ENCODE measurements around the gene RNF43. TPM values are rescaled to one million over a fixed set of nuclear protein-coding genes. Genes with fewer than 3 reads are reported as not detected.
A peak's percentile ranks its signal among the peaks of the same experiment; 100 is the strongest.

RNF43 gene
- total and polyA plus RNA-seq, 2 of the 13 experiments (the other 11 are each of a cell fraction or from before 2014, with no cell fraction given) = 31.0 to 53.4 TPM

GRCh38 chr17:58377661-58378060 is 39.7 kb downstream of the RNF43 start:
- no peak for TF ChIP-seq ZNF773 (CRISPR knock-in tag; IDR thresholded peaks at IDR 0.05; ENCODE audit: borderline replicate concordance)
- no peak for TF ChIP-seq ASH2L (IDR thresholded peaks at IDR 0.05; ENCODE audit: insufficient read length, low read depth, low read length)
- Histone ChIP-seq H3K79me2 (ENCODE audit: insufficient read depth, low read length) (peaks cover 96% of the 10 kb centered on the region), H3K27ac (ENCODE audit: extremely low read length, insufficient read depth, low read length) (peak overlapping the region; percentile 25), H3K4me1 (ENCODE audit: insufficient read depth, low read length) (peaks cover 97% of the 10 kb centered on the region), H2AFZ (ENCODE audit: low read length) (no peak overlapping the region), H3K4me3 (replicated peaks in 1 of 3; ENCODE audit: insufficient read depth in 1 of 3, low read depth in 2 of 3, low read length in 3 of 3) (no peak overlapping the region), H3K27me3 (ENCODE audit: control insufficient read depth in 1 of 2, insufficient read depth in 2 of 2, low read length in 2 of 2) (no peaks in the 10 kb centered on the region), H3K9me3 (ENCODE audit: low read length) (no peaks in the 10 kb centered on the region), H4K20me1 (ENCODE audit: insufficient read depth, low read length) (no peaks in the 10 kb centered on the region), H3K9ac (ENCODE audit: insufficient read depth, low read depth, low read length) (no peak overlapping the region), H3K36me3 (replicated peaks in 1 of 2; ENCODE audit: control insufficient read depth in 1 of 2, insufficient read depth in 2 of 2, low read length in 2 of 2) (peaks cover 16 to 32% of the 10 kb centered on the region in 2 experiments), H3K4me2 (ENCODE audit: low read depth, low read length) (no peak overlapping the region)
- intact Hi-C loops (cut with micrococcal nuclease; ENCODE audit: unreplicated experiment) = no loop called here
- in situ Hi-C loops (cut with HindIII; ENCODE audit: extremely low pct_ligation_motif_present, low pct_unique_long_range_greater_than_20kb) = no loop called here
- ATAC-seq = no peak
- no peak for DNase-seq (ENCODE audit: low spot score)
- FAIRE-seq = no peak
- ChIA-PET CTCF (ENCODE audit: low intra/inter-chr PET ratio, low total read pairs) (no interaction called here), POLR2A (interaction anchor here (0.9 to 9.7 kb wide), 5 partner anchors 10 to 38 kb away, joined by 3 to 458 read pairs (median 10); partner anchors contain the start of genes RNF43 and SUPT4H1)
- BruUV-seq (replicated peaks) = no TSS peak
- WGBS (ENCODE audit: low lambda C conversion rate) = 86% methylated on average over 5 of the region's 5 CpGs

DNA sequence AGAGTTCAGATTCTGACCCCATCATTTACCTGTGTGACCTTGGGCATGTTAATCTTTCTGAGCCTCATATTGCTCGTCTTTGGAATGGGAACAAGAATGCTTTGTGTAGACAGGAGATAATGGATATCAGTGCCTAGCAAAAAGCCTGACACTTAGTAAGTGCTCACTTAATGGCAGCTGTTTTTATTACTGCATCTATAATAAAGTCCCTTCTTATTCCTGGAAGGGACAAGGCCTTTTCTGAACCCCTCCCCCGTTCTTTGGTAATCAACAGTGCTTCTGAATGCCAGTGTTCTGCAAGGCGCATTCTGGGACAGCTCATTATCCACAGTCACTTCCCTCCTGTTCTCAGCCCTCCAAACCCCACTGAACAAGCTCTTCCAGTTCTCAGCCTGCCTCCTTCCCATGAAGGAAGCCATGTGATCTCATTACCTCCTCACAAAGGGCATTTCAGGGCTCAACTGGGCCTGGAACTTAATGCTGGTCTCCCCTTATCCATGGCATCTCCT is 40.2 kb downstream of the RNF43 start:
- H3K4me2 ChIP-seq (ENCODE audit: low read depth, low read length) = no peak overlapping the region
- WGBS (ENCODE audit: low lambda C conversion rate) = 86% methylated on average over 3 of the region's 3 CpGs
- no peaks in the 10 kb centered on the region for H3K9me3 ChIP-seq (ENCODE audit: low read length)
- H3K4me3 ChIP-seq (replicated peaks in 1 of 3; ENCODE audit: insufficient read depth in 1 of 3, low read depth in 2 of 3, low read length in 3 of 3) = no peak overlapping the region
- H3K36me3 ChIP-seq (replicated peaks in 1 of 2; ENCODE audit: control insufficient read depth in 1 of 2, insufficient read depth in 2 of 2, low read length in 2 of 2) = peaks cover 20 to 38% of the 10 kb centered on the region in 2 experiments
- intact Hi-C loops (cut with micrococcal nuclease; ENCODE audit: unreplicated experiment) = no loop called here
- POLR2A ChIA-PET = interaction anchor here (0.9 to 9.7 kb wide), 6 partner anchors 9 to 38 kb away, joined by 3 to 458 read pairs (median 8); partner anchors contain the start of genes RNF43 and SUPT4H1
- DNase-seq (ENCODE audit: low spot score) (no peak), FAIRE-seq (no peak), ATAC-seq (no peak)
- no peak overlapping the region for H3K9ac ChIP-seq (ENCODE audit: insufficient read depth, low read depth, low read length)
- BruUV-seq (replicated peaks) = no TSS peak
- peak overlapping the region; percentile 31 for H3K27ac ChIP-seq (ENCODE audit: extremely low read length, insufficient read depth, low read length)
- in situ Hi-C loops (cut with HindIII; ENCODE audit: extremely low pct_ligation_motif_present, low pct_unique_long_range_greater_than_20kb) = no loop called here
- peaks cover 97% of the 10 kb centered on the region for H3K4me1 ChIP-seq (ENCODE audit: insufficient read depth, low read length)
- H4K20me1 ChIP-seq (ENCODE audit: insufficient read depth, low read length) = no peaks in the 10 kb centered on the region
- H2AFZ ChIP-seq (ENCODE audit: low read length) = no peak overlapping the region
- H3K27me3 ChIP-seq (ENCODE audit: control insufficient read depth in 1 of 2, insufficient read depth in 2 of 2, low read length in 2 of 2) = no peaks in the 10 kb centered on the region
- CTCF ChIA-PET (ENCODE audit: low intra/inter-chr PET ratio, low total read pairs) = no interaction called here
- H3K79me2 ChIP-seq (ENCODE audit: insufficient read depth, low read length) = peaks cover 96% of the 10 kb centered on the region
- TF ChIP-seq ZNF331 (CRISPR knock-in tag; IDR thresholded peaks at IDR 0.05) (0 out of 2 replicates have a peak, but pooled peaks have one; percentile 35), ZNF761 (CRISPR knock-in tag; conservative IDR thresholded peaks at IDR 0.05) (no peak), ZNF629 (CRISPR knock-in tag; conservative IDR thresholded peaks at IDR 0.05) (peak; percentile 82), BRCA1 (CRISPR knock-in tag; IDR thresholded peaks at IDR 0.05) (no peak), ZNF264 (CRISPR knock-in tag; IDR thresholded peaks at IDR 0.05) (no peak), RCOR2 (CRISPR knock-in tag; IDR thresholded peaks at IDR 0.05) (0 out of 2 replicates have a peak, but pooled peaks have one; percentile 58), SIN3B (IDR thresholded peaks at IDR 0.05; ENCODE audit: low read length) (no peak), KLF16 (CRISPR knock-in tag; IDR thresholded peaks at IDR 0.05) (no peak), PITX1 (CRISPR knock-in tag; IDR thresholded peaks at IDR 0.05) (0 out of 2 replicates have a peak, but pooled peaks have one; percentile 20), ZKSCAN8 (CRISPR knock-in tag; IDR thresholded peaks at IDR 0.05; ENCODE audit: borderline replicate concordance) (no peak), GATAD2A (CRISPR knock-in tag; IDR thresholded peaks at IDR 0.05) (0 out of 2 replicates have a peak, but pooled peaks have one; percentile 22)
- TF ChIP-seq, protein P1, sequence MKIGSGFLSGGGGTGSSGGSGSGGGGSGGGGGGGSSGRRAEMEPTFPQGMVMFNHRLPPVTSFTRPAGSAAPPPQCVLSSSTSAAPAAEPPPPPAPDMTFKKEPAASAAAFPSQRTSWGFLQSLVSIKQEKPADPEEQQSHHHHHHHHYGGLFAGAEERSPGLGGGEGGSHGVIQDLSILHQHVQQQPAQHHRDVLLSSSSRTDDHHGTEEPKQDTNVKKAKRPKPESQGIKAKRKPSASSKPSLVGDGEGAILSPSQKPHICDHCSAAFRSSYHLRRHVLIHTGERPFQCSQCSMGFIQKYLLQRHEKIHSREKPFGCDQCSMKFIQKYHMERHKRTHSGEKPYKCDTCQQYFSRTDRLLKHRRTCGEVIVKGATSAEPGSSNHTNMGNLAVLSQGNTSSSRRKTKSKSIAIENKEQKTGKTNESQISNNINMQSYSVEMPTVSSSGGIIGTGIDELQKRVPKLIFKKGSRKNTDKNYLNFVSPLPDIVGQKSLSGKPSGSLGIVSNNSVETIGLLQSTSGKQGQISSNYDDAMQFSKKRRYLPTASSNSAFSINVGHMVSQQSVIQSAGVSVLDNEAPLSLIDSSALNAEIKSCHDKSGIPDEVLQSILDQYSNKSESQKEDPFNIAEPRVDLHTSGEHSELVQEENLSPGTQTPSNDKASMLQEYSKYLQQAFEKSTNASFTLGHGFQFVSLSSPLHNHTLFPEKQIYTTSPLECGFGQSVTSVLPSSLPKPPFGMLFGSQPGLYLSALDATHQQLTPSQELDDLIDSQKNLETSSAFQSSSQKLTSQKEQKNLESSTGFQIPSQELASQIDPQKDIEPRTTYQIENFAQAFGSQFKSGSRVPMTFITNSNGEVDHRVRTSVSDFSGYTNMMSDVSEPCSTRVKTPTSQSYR (CRISPR knock-in tag; IDR thresholded peaks at IDR 0.05; ENCODE audit: borderline replicate concordance) = peak; percentile 82; the same call in 1 of the 2 replicates
- TF ChIP-seq, protein P2, sequence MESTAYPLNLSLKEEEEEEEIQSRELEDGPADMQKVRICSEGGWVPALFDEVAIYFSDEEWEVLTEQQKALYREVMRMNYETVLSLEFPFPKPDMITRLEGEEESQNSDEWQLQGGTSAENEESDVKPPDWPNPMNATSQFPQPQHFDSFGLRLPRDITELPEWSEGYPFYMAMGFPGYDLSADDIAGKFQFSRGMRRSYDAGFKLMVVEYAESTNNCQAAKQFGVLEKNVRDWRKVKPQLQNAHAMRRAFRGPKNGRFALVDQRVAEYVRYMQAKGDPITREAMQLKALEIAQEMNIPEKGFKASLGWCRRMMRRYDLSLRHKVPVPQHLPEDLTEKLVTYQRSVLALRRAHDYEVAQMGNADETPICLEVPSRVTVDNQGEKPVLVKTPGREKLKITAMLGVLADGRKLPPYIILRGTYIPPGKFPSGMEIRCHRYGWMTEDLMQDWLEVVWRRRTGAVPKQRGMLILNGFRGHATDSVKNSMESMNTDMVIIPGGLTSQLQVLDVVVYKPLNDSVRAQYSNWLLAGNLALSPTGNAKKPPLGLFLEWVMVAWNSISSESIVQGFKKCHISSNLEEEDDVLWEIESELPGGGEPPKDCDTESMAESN (CRISPR knock-in tag; conservative IDR thresholded peaks at IDR 0.05) = no peak
